Left cardiac atrium (tissue), 4 donors: ENCODE measurements around the gene NFKBIE. TPM values are rescaled to one million over a fixed set of nuclear protein-coding genes. Genes with fewer than 3 reads are reported as not detected.

Experiments used
- ATAC-seq, 2 donors: fragments of 200-7000 bp; cut with Tn5 transposase; one replicate each; pipeline ENCODE4 v1.9.1; 2020; ENCODE audit warnings: mild to moderate bottlenecking in 2 of 2, moderate library complexity in 2 of 2
- DNase-seq: peaks from one replicate; pipeline ENCODE4 v3.0.0-alpha.2; 2020
- intact Hi-C, 2 donors: fragments of 100-400 bp; cut with DNase I; formaldehyde crosslinking; loops; one replicate each; pipeline versions ENCODE4 v1.14.1 to v1.15.1; 2022 to 2023
- total RNA-seq, 2 donors: library from RNA; stranded (reverse); fragmentation: NEBNext Ultra II Directional; extraction: Animal tissue kit (Norgen Biotek cat#: 25700); gene quantifications; one replicate each; pipeline ENCODE4 v1.2.1, GENCODE V29; 2021
- donor health status: DM: no; HTN: yes; CAD: no.
- donor health status: DM: no; HTN: yes; CAD: no; lungs with severe emphysema.
- donor health status: DM: yes; HTN: yes; CAD: no.
- donor health status: Dilated cardiomyopathy.

The NFKBIE gene
- total RNA-seq, 2 donors from 2014 or later = 3.8 to 5.8 TPM

GRCh38 chr6:44251576-44252524, 13.5 kb downstream of the NFKBIE start:
- DNase-seq = peak; percentile 20
- intact Hi-C loops = no loop called here

GRCh38 chr6:44250718-44251123, 14.6 kb downstream of the NFKBIE start:
- no peak for ATAC-seq
- intact Hi-C loops = no loop called here
- DNase-seq = no peak

More at GRCh38 chr6:44251576-44252524, 13.5 kb downstream of the NFKBIE start:
- no peak for ATAC-seq

GRCh38 chr6:44250067-44250717, 15.2 kb downstream of the NFKBIE start:
- no peak for ATAC-seq
- peak; percentile 1 for DNase-seq
- intact Hi-C loops = no loop called here

GRCh38 chr6:44249082-44249748, 16.1 kb downstream of the NFKBIE start:
- intact Hi-C loops = no loop called here
- ATAC-seq (no peak), DNase-seq (peak; percentile 3)

GRCh38 chr6:44248579-44248978, 16.8 kb downstream of the NFKBIE start:
- intact Hi-C loops = no loop called here
- DNase-seq = no peak
- no peak for ATAC-seq

- intact Hi-C loops = no loop called here
Observed at GRCh38 chr6:44247338-44248302, 17.7 kb downstream of the NFKBIE start.

GRCh38 chr6:44246663-44247337, 18.6 kb downstream of the NFKBIE start, which contains the start of gene HSP90AB1:
Gene HSP90AB1, plus strand, starts transcription at chr6:44247101. Its CDS starts 1,529 bp downstream, at chr6:44248630.
- ATAC-seq (peak; percentile 87 to 90), DNase-seq (peak; percentile 95)
- intact Hi-C loops = no loop called here

More at GRCh38 chr6:44247338-44248302, 17.7 kb downstream of the NFKBIE start:
- peak; percentile 45 to 54 for ATAC-seq
- DNase-seq = peak; percentile 80

GRCh38 chr6:44245912-44246662, 19.3 kb downstream of the NFKBIE start:
- peak; percentile 81 to 86 for ATAC-seq
- intact Hi-C loops = no loop called here
- peak; percentile 93 for DNase-seq

- DNase-seq (no peak), ATAC-seq (no peak)
- intact Hi-C loops = no loop called here
Observed at GRCh38 chr6:44245391-44245911, 19.9 kb downstream of the NFKBIE start.

GRCh38 chr6:44243345-44243744, 22.0 kb downstream of the NFKBIE start:
- DNase-seq (peak; percentile 2), ATAC-seq (no peak)
- intact Hi-C loops = no loop called here

- ATAC-seq (no peak), DNase-seq (peak; percentile 11)
- intact Hi-C loops = loop anchor here (2.0 to 10.0 kb wide), 3 partner anchors 66 to 134 kb away; no protein-coding TSS in a partner anchor
Observed at GRCh38 chr6:44238687-44239350, 26.5 kb downstream of the NFKBIE start.

- intact Hi-C loops = loop anchor here (2.0 to 10.0 kb wide), 3 partner anchors 65 to 133 kb away; no protein-coding TSS in a partner anchor
- DNase-seq (peak; percentile 83), ATAC-seq (peak; percentile 80 to 86)
Observed at GRCh38 chr6:44237813-44238433, 27.4 kb downstream of the NFKBIE start.

GRCh38 chr6:44237021-44237812, 28.1 kb downstream of the NFKBIE start:
- intact Hi-C loops = loop anchor here (5.0 to 10.0 kb wide), 2 partner anchors 65 to 132 kb away; no protein-coding TSS in a partner anchor
- ATAC-seq (peak; percentile 80 to 91), DNase-seq (peak; percentile 92)

- intact Hi-C loops = loop anchor here (5.0 to 10.0 kb wide), 2 partner anchors 64 to 131 kb away; no protein-coding TSS in a partner anchor
- ATAC-seq (no peak), DNase-seq (peak; percentile 7)
Observed at GRCh38 chr6:44235891-44236516, 29.3 kb downstream of the NFKBIE start.
